Activated CD8-positive, alpha-beta T cell treated with anti-CD3 and anti-CD28 coated beads, Interleukin-2, amount 10 ng/mL, durations not matched to agents 7 days and 5 days (primary cell): ENCODE measurements around the gene WDR48. TPM values are rescaled to one million over a fixed set of nuclear protein-coding genes. Genes with fewer than 3 reads are reported as not detected.

Experiments
- ATAC-seq: fragments of 150-1000 bp; cut with Tn5 transposase; one replicate; pipeline ENCODE4 v1.10.0; 2021; ENCODE audit warnings: moderate library complexity
- CTCF ChIA-PET: fragments of 350-600 bp; sonication (Branson Sonifier 250); formaldehyde crosslinking; loops from one replicate; lab custom pipeline; 2021; ENCODE audit warnings: antibody characterized with exemption; lab: Charles Lee
- POLR2A ChIA-PET: fragments of 350-600 bp; sonication (Branson Sonifier 250); formaldehyde crosslinking; loops from one replicate; lab custom pipeline; 2021; ENCODE audit warnings: antibody characterized with exemption; lab: Charles Lee
- DNase-seq: peaks from one replicate; pipeline ENCODE4 v3.0.0-alpha.2; 2020
- H3K27ac Mint-ChIP-seq: one replicate; pipeline ENCODE4 v1.8.0; 2021; ENCODE audit warnings: mild to moderate bottlenecking, mixed read lengths
- H3K27me3 Mint-ChIP-seq: one replicate; pipeline ENCODE4 v1.8.0; 2021; ENCODE audit warnings: low read depth, mixed read lengths
- H3K36me3 Mint-ChIP-seq: one replicate; pipeline ENCODE4 v1.8.0; 2021; ENCODE audit warnings: low read depth, mixed read lengths
- H3K4me1 Mint-ChIP-seq: one replicate; pipeline ENCODE4 v1.8.0; 2021; ENCODE audit warnings: low read depth, mixed read lengths
- H3K4me3 Mint-ChIP-seq: one replicate; pipeline ENCODE4 v1.8.0; 2021; ENCODE audit warnings: mild to moderate bottlenecking, mixed read lengths
- H3K9me3 Mint-ChIP-seq: one replicate; pipeline ENCODE4 v1.8.0; 2022; ENCODE audit warnings: mixed read lengths; ENCODE audit not compliant: insufficient read depth
- total RNA-seq, 2 experiments: library from RNA; stranded (reverse); gene quantifications; one replicate each; pipeline ENCODE4 v1.2.3, GENCODE V29; 2021

The WDR48 gene
- total RNA-seq, 2 experiments from 2014 or later = 19.7 to 22.5 TPM

- DNase-seq = no peak
- no peak for ATAC-seq
- POLR2A ChIA-PET = interaction anchor here (0.6 to 1.3 kb wide), 3 partner anchors 35 to 38 kb away, joined by 3 to 4 read pairs (median 3); no protein-coding TSS in a partner anchor
- no peak overlapping the region for H3K27ac Mint-ChIP-seq
- H3K4me1 Mint-ChIP-seq = peaks cover 38% of the 10 kb centered on the region
- H3K4me3 Mint-ChIP-seq = no peak overlapping the region
- CTCF ChIA-PET = interaction anchor here (1.0 to 8.6 kb wide), 2 partner anchors 80 to 178 kb away, joined by 4 to 59 read pairs; no protein-coding TSS in a partner anchor
- no peaks in the 10 kb centered on the region for H3K9me3 Mint-ChIP-seq
- H3K36me3 Mint-ChIP-seq = no peaks in the 10 kb centered on the region
- H3K27me3 Mint-ChIP-seq = peaks cover 42% of the 10 kb centered on the region
Measured at GRCh38 chr3:39110041-39110639, 58.3 kb downstream of the WDR48 start.

DNA sequence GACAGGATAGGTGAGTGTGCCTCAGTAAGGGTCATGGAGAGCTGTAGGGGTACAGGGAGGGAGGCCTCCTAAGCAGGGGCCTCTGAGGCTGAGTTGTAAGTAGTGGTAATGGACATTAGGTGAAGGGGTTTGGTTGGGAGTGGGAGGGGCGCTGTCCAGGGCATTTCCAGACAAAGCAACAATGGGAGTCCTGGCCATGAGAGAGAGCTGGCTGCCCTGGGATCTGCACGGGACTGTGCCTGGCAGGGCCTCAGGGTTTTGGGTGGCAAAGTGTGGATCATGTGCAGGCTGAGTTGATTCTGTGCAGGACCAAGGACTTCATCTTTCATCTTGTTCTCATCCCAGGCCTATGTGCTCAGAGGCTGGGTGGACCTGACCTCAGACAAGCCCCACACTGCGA lies 60.3 kb downstream of the WDR48 start:
- CTCF ChIA-PET = no interaction called here
- ATAC-seq (no peak), DNase-seq (no peak)
- peaks cover 21% of the 10 kb centered on the region for H3K4me1 Mint-ChIP-seq
- peaks cover 32% of the 10 kb centered on the region for H3K27me3 Mint-ChIP-seq
- no peaks in the 10 kb centered on the region for H3K36me3 Mint-ChIP-seq
- H3K27ac Mint-ChIP-seq = no peak overlapping the region
- no peak overlapping the region for H3K4me3 Mint-ChIP-seq
- POLR2A ChIA-PET = no interaction called here
- no peaks in the 10 kb centered on the region for H3K9me3 Mint-ChIP-seq

- peaks cover 20% of the 10 kb centered on the region for H3K4me1 Mint-ChIP-seq
Measured at GRCh38 chr3:39112535-39112934, 60.7 kb downstream of the WDR48 start.

DNA sequence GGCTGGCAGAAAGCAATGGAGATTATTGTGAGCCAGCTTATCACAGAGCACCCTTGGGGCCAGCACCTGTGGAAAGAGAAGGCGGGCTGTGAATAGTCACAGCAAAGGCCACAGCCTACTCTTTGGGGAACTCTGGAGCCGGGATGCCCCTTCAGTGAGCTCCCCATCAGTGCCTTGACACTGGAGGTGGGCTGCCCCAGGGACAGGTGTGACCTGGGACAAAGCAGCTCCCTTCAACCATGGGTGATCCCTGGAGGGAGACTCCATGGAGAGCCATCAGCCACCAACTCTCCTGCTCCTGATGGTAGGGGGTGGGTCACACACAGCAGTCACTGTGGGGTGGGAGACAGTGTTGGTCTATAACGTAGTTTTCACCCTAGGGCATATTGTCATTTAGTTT lies 61.5 kb downstream of the WDR48 start:
- H3K27me3 Mint-ChIP-seq = peaks cover 39% of the 10 kb centered on the region
- no peak for DNase-seq
- H3K27ac Mint-ChIP-seq = no peak overlapping the region
- H3K36me3 Mint-ChIP-seq = no peaks in the 10 kb centered on the region
- CTCF ChIA-PET = interaction anchor here (1.1 kb wide), 1 partner anchor 175 kb away, joined by 3 read pairs; no protein-coding TSS in a partner anchor
- H3K9me3 Mint-ChIP-seq = no peaks in the 10 kb centered on the region
- no peak overlapping the region for H3K4me3 Mint-ChIP-seq
- peaks cover 13% of the 10 kb centered on the region for H3K4me1 Mint-ChIP-seq
- POLR2A ChIA-PET = no interaction called here
- ATAC-seq = no peak

More at GRCh38 chr3:39112535-39112934, 60.7 kb downstream of the WDR48 start:
- no peak overlapping the region for H3K4me3 Mint-ChIP-seq
- H3K27me3 Mint-ChIP-seq = peaks cover 33% of the 10 kb centered on the region
- DNase-seq (no peak), ATAC-seq (no peak)
- CTCF ChIA-PET = interaction anchor here (1.1 kb wide), 1 partner anchor 176 kb away, joined by 3 read pairs; no protein-coding TSS in a partner anchor
- no peaks in the 10 kb centered on the region for H3K9me3 Mint-ChIP-seq
- POLR2A ChIA-PET = no interaction called here
- H3K36me3 Mint-ChIP-seq = no peaks in the 10 kb centered on the region
- no peak overlapping the region for H3K27ac Mint-ChIP-seq

DNA sequence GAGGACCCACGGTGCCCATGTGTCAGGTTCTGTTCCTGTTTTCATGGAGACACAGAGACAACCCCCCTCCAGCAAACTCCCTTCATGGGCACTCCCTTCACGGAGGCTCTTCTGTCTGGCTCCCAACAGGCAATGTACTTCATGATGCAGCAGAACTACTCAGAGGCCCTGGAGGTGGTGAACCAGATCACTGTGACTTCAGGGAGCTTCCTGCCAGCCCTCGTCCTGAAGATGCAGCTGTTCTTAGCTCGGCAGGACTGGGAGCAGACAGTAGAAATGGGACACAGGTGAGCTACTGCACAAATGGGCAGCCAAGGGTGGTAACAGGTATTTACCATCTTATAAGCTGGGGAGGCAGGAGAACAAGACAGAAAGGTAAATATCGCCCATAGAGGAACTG lies 62.6 kb downstream of the WDR48 start:
- no peak for ATAC-seq
- H3K27me3 Mint-ChIP-seq = peaks cover 39% of the 10 kb centered on the region
- POLR2A ChIA-PET = no interaction called here

GRCh38 chr3:39115870-39116269 lies 64.1 kb downstream of the WDR48 start:
- H3K4me1 Mint-ChIP-seq = no peaks in the 10 kb centered on the region
- ChIA-PET CTCF (interaction anchor here (0.7 to 0.9 kb wide), 2 partner anchors 52 to 75 kb away, joined by 3 to 4 read pairs; no protein-coding TSS in a partner anchor), POLR2A (interaction anchor here (0.9 to 1.4 kb wide), 2 partner anchors 12 to 31 kb away, joined by 3 read pairs; no protein-coding TSS in a partner anchor)
- no peak overlapping the region for H3K4me3 Mint-ChIP-seq
- H3K27ac Mint-ChIP-seq = no peak overlapping the region
- H3K36me3 Mint-ChIP-seq = no peaks in the 10 kb centered on the region
- DNase-seq = no peak
- no peak for ATAC-seq
- peaks cover 30% of the 10 kb centered on the region for H3K27me3 Mint-ChIP-seq
- no peaks in the 10 kb centered on the region for H3K9me3 Mint-ChIP-seq

More for the DNA sequence above, 62.6 kb downstream of the WDR48 start:
- DNase-seq = no peak
- no peak overlapping the region for H3K27ac Mint-ChIP-seq
- no peaks in the 10 kb centered on the region for H3K36me3 Mint-ChIP-seq
- H3K4me1 Mint-ChIP-seq = peaks cover under 1% of the 10 kb centered on the region
- H3K9me3 Mint-ChIP-seq = no peaks in the 10 kb centered on the region
- CTCF ChIA-PET = no interaction called here
- no peak overlapping the region for H3K4me3 Mint-ChIP-seq

- Mint-ChIP-seq H3K36me3 (no peaks in the 10 kb centered on the region), H3K9me3 (no peaks in the 10 kb centered on the region), H3K4me3 (no peak overlapping the region), H3K4me1 (no peaks in the 10 kb centered on the region), H3K27me3 (peaks cover 36% of the 10 kb centered on the region), H3K27ac (no peak overlapping the region)
- ChIA-PET CTCF (interaction anchor here (0.6 to 3.4 kb wide), 4 partner anchors 8 to 174 kb away, joined by 3 to 21 read pairs (median 6); no protein-coding TSS in a partner anchor), POLR2A (interaction anchor here (1.0 to 1.3 kb wide), 3 partner anchors 10 to 17 kb away, joined by 3 to 5 read pairs (median 3); no protein-coding TSS in a partner anchor)
- ATAC-seq (no peak), DNase-seq (no peak)
Measured at GRCh38 chr3:39118079-39118478, 66.3 kb downstream of the WDR48 start.

- no peaks in the 10 kb centered on the region for H3K4me1 Mint-ChIP-seq
- H3K4me3 Mint-ChIP-seq = no peak overlapping the region
- CTCF ChIA-PET = interaction anchor here (0.8 to 3.4 kb wide), 4 partner anchors 11 to 173 kb away, joined by 3 to 21 read pairs (median 7); no protein-coding TSS in a partner anchor
- peaks cover 41% of the 10 kb centered on the region for H3K27me3 Mint-ChIP-seq
- POLR2A ChIA-PET = interaction anchor here (1.3 kb wide), 1 partner anchor 9 kb away, joined by 5 read pairs; no protein-coding TSS in a partner anchor
- H3K36me3 Mint-ChIP-seq = no peaks in the 10 kb centered on the region
- DNase-seq (no peak), ATAC-seq (no peak)
- no peaks in the 10 kb centered on the region for H3K9me3 Mint-ChIP-seq
- H3K27ac Mint-ChIP-seq = no peak overlapping the region
Measured at GRCh38 chr3:39118931-39119660, 67.3 kb downstream of the WDR48 start.

- ATAC-seq (no peak), DNase-seq (no peak)
- H3K9me3 Mint-ChIP-seq = no peaks in the 10 kb centered on the region
- no peak overlapping the region for H3K4me3 Mint-ChIP-seq
- no peaks in the 10 kb centered on the region for H3K4me1 Mint-ChIP-seq
- ChIA-PET POLR2A (interaction anchor here (1.2 kb wide), 1 partner anchor 57 kb away, joined by 4 read pairs; no protein-coding TSS in a partner anchor), CTCF (interaction anchor here (1.5 kb wide), 1 partner anchor 167 kb away, joined by 4 read pairs; no protein-coding TSS in a partner anchor)
- H3K27me3 Mint-ChIP-seq = peaks cover 38% of the 10 kb centered on the region
- H3K36me3 Mint-ChIP-seq = no peaks in the 10 kb centered on the region
- H3K27ac Mint-ChIP-seq = no peak overlapping the region
Measured at GRCh38 chr3:39121621-39122020, 69.8 kb downstream of the WDR48 start.

DNA sequence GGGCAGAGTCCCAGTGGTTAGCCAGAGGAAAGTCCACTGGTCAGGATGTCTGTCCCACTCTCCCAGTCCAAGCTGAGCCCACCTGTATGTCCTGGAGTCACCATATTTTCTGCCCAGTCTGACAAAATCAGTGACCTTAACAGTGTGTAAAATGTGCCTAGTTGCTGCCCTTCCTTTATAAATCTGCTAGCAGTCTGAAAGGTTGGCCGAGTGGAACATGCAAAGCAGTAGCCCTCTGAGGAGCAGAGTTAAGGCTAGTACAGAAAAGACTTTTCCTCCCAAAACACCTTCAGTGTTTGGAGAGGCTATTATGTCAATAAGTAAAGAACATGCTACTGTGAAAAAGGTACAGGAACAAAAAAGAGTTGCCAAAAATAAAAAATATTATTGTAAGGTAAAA lies 71.0 kb downstream of the WDR48 start:
- Mint-ChIP-seq H3K9me3 (no peaks in the 10 kb centered on the region), H3K36me3 (no peaks in the 10 kb centered on the region), H3K27ac (no peak overlapping the region), H3K27me3 (peaks cover 32% of the 10 kb centered on the region), H3K4me3 (no peak overlapping the region), H3K4me1 (peaks cover 12% of the 10 kb centered on the region)
- ChIA-PET CTCF (interaction anchor here (13.3 kb wide), 1 partner anchor 168 kb away, joined by 148 read pairs; no protein-coding TSS in a partner anchor), POLR2A (no interaction called here)
- no peak for ATAC-seq
- no peak for DNase-seq

DNA sequence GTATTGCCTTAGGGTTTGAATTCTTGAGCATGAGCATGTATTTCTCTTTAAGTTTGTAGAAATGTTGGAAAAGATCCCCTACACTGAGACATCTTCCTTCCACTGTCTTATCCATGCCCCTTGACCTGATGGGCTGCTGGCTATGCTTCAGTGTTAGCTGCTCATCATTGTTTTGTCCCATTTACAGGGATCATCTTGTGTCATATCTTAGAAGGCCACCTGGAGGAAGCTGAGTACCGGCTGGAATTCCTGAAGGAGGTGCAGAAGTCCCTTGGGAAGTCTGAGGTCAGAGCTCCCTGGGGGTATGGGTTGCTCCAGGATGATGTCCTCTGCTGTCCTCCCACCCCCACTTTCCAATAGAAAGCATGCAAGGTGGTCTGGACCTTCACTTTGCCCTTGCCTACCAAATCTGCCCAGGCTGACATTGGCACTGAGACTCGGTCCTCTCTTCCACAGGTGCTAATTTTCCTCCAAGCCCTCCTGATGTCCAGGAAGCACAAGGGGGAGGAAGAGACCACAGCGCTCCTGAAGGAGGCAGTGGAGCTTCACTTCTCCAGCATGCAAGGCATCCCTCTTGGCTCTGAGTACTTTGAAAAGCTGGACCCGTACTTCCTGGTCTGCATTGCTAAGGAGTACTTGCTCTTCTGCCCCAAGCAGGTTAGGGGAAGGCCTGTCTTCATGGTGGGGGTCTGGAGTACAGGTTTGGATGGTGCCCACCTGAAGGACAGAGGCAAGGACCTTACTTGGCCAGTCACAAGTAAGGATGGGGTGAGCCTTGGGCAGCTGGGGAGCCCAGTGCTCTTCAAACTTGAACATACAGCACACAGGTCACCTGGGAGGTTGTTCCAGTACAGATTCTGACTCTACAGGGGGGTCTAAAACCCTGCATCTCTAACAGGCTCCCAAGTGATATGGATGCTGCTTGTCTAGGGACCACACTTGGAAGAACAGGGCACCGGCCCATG lies 73.3 kb downstream of the WDR48 start:
- no peak for ATAC-seq
- Mint-ChIP-seq H3K9me3 (no peaks in the 10 kb centered on the region), H3K27me3 (peaks cover 25% of the 10 kb centered on the region), H3K4me1 (peaks cover 22% of the 10 kb centered on the region), H3K27ac (no peak overlapping the region), H3K36me3 (no peaks in the 10 kb centered on the region), H3K4me3 (no peak overlapping the region)
- ChIA-PET CTCF (interaction anchor here (1.1 to 13.3 kb wide), 8 partner anchors 8 to 165 kb away, joined by 3 to 148 read pairs (median 6); partner anchors contain the start of gene CX3CR1), POLR2A (no interaction called here)
- no peak for DNase-seq
